ENCODE results near the gene HOXD8. TPM values are rescaled to one million over a fixed set of nuclear protein-coding genes. Genes with fewer than 3 reads are reported as not detected.

The HOXD8 gene
- total and polyA plus RNA-seq, 2 of the 8 experiments (the other 6 are each of a cell fraction or from before 2014, with no cell fraction given) = not detected

GRCh38 chr2:176115883-176116813 is 13.4 kb upstream of the HOXD8 start, which contains the start of gene HOXD10 (continued):
- TF ChIP-seq ATF2 (IDR thresholded peaks at IDR 0.05; ENCODE audit: low read length) (no peak), ASH2L (IDR thresholded peaks at IDR 0.05; ENCODE audit: low read length) (peak; percentile 29), RAD21 (IDR thresholded peaks at IDR 0.05 in 1 of 2, conservative IDR thresholded peaks at IDR 0.05 in 1 of 2; ENCODE audit: low read depth in 2 of 2, low read length in 2 of 2) (peak; percentile 67 to 74), MAX (IDR thresholded peaks at IDR 0.05) (peak; percentile 90), SP4 (IDR thresholded peaks at IDR 0.05; ENCODE audit: low read length) (no peak), SIRT6 (IDR thresholded peaks at IDR 0.05; ENCODE audit: low read length) (no peak), CTCF (IDR thresholded peaks at IDR 0.05; ENCODE audit: control extremely low read depth in 1 of 3, insufficient read depth in 1 of 3, low read depth in 1 of 3, low read length in 3 of 3) (peak; percentile 58 to 73 (median 62)), SP1 (IDR thresholded peaks at IDR 0.05; ENCODE audit: low read depth, low read length) (no peak), E2F6 (IDR thresholded peaks at IDR 0.05) (peak; percentile 63), CREB1 (IDR thresholded peaks at IDR 0.05) (peak; percentile 70), TBP (IDR thresholded peaks at IDR 0.05; ENCODE audit: low read depth, low read length) (no peak), SUZ12 (IDR thresholded peaks at IDR 0.05; ENCODE audit: low read length) (peak; percentile 79; the same call in 1 of the 2 replicates), CHD2 (IDR thresholded peaks at IDR 0.05; ENCODE audit: low read length) (peak; percentile 22; the same call in 1 of the 2 replicates), GABPA (IDR thresholded peaks at IDR 0.05; ENCODE audit: borderline replicate concordance, insufficient read depth, low read length) (no peak)
